Keratinocyte (primary cell): ENCODE data around the gene TAB2.

Experiments
- CTCF ChIP-seq, 3 experiments: IDR thresholded peaks in 1 of 3; conservative IDR thresholded peaks in 1 of 3; optimal IDR thresholded peaks in 1 of 3; 2 replicates in 2 of 3; 3 replicates in 1 of 3; pipeline versions ENCODE3 to v1.5.1; 2011; ENCODE audit warnings: low read length in 3 of 3, mild to moderate bottlenecking in 3 of 3, moderate library complexity in 2 of 3, control low read depth in 1 of 3, inconsistent platforms in 1 of 3; ENCODE audit not compliant: insufficient read depth in 2 of 3; ENCODE audit errors: extremely low read depth in 1 of 3
- EZH2 ChIP-seq: IDR thresholded peaks from one replicate; pipeline ENCODE4 v1.6.1; 2012; ENCODE audit warnings: inconsistent platforms, mild to moderate bottlenecking, low read length, moderate library complexity

GRCh38 chr6:149284904-149285303 lies 32.6 kb upstream of the TAB2 start:
- TF ChIP-seq CTCF (optimal IDR thresholded peaks at IDR 0.05 in 1 of 3, IDR thresholded peaks at IDR 0.05 in 1 of 3, conservative IDR thresholded peaks at IDR 0.05 in 1 of 3; ENCODE audit: extremely low read depth in 1 of 3, insufficient read depth in 2 of 3, low read length in 3 of 3) (no peak), EZH2 (no peak)
